ENCODE measurements around the gene IGSF23. TPM values are rescaled to one million over a fixed set of nuclear protein-coding genes. Genes with fewer than 3 reads are reported as not detected.

The IGSF23 gene
- total and polyA plus RNA-seq, 7 donors = not detected

DNA sequence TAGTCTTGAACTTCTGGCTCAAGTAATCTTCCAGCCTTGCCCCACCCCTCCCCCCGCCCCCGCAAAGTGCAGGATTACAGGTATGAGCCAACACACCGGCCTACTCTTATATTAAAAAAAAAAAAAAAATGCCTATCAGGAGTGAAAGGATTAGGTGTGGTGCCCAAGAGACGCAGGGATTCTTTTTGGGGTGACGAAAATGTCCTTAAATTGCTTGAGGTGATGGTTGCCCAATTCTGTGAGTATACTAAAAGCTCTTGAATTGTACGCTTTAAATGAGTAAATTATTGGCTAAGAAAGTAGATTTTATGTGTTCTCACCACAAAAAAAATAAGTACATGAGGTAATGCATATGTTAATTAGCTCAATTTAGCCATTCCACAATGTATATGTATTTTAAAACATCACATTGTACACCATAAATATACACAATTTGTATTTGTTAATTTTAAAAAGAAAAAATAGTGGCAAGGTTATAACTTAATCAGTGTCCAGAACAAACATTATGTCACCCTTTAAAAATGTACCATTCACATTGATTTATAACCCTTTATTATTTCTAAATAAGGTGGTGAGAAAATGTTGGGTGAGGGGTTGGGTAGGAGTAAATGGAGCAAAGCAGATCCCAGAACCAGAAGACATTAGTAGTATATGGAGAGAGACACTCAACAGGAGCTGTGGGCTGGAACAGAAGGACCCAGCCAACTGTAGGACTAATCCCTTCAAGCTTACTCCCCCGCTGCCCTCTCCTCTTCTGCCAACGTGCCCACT is 3.9 kb downstream of the IGSF23 start:
- no peak for DNase-seq
- intact Hi-C loops (cut with DNase I) = no loop called here

DNA sequence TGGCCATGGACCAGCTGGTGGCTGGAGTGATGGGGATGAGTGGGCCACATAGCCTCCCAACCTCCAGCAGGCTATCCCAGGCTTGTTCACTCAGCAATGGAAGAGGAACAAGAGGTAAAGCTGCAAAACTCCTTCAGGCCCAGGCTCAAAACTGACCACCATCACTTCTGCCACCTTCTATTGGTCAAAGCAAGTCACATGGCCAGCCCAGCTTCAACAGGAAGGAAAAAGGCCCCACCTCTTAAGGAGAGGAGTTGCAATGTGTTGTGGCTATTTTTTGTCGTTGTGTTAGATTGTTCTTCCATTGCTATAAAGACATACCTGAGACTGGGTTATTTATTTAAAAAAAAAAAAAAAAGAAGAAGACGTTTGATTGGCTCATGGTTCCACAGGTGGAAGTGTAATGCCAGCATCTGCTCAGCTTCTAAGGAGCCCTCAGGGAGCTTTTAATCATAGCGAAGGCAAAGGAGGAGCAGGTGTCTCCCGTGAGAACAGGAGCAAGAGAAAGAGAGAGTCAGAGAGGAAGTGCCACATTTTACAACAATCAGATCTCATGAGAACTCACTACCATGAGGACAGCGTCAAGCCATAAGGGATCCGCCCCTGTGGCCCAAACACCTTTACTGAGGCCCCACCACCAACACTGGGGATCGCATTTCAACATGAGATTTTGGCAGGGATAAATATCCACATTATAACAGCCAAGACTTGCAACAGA is 5.4 kb downstream of the IGSF23 start:
- Histone ChIP-seq H3K27ac (no peak overlapping the region), H3K4me1 (no peaks in the 10 kb centered on the region), H3K27me3 (no peaks in the 10 kb centered on the region), H3K9me3 (no peaks in the 10 kb centered on the region), H3K4me3 (no peak overlapping the region), H3K36me3 (no peaks in the 10 kb centered on the region)
- DNase-seq = no peak
- TF ChIP-seq POLR2A (IDR thresholded peaks at IDR 0.05) (no peak), POLR2AphosphoS5 (IDR thresholded peaks at IDR 0.05) (no peak), EP300 (IDR thresholded peaks at IDR 0.05) (no peak)
- TF ChIP-seq, protein P1, sequence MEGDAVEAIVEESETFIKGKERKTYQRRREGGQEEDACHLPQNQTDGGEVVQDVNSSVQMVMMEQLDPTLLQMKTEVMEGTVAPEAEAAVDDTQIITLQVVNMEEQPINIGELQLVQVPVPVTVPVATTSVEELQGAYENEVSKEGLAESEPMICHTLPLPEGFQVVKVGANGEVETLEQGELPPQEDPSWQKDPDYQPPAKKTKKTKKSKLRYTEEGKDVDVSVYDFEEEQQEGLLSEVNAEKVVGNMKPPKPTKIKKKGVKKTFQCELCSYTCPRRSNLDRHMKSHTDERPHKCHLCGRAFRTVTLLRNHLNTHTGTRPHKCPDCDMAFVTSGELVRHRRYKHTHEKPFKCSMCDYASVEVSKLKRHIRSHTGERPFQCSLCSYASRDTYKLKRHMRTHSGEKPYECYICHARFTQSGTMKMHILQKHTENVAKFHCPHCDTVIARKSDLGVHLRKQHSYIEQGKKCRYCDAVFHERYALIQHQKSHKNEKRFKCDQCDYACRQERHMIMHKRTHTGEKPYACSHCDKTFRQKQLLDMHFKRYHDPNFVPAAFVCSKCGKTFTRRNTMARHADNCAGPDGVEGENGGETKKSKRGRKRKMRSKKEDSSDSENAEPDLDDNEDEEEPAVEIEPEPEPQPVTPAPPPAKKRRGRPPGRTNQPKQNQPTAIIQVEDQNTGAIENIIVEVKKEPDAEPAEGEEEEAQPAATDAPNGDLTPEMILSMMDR (IDR thresholded peaks at IDR 0.05) = no peak
- intact Hi-C loops (cut with DNase I) = no loop called here
- 75 to 85% methylated on average over 7 of the region's 7 CpGs for WGBS, 2 donors

More for the DNA sequence above, 3.9 kb downstream of the IGSF23 start:
- no peaks in the 10 kb centered on the region for H3K36me3 ChIP-seq
- H3K9me3 ChIP-seq = no peaks in the 10 kb centered on the region
- H3K4me1 ChIP-seq = no peaks in the 10 kb centered on the region
- TF ChIP-seq POLR2AphosphoS5 (IDR thresholded peaks at IDR 0.05) (no peak), POLR2A (IDR thresholded peaks at IDR 0.05) (no peak), EP300 (IDR thresholded peaks at IDR 0.05) (no peak)
- TF ChIP-seq, protein P1 (IDR thresholded peaks at IDR 0.05) = no peak
- H3K27ac ChIP-seq = no peak overlapping the region
- WGBS, 2 donors = 82 to 90% methylated on average over 8 of the region's 8 CpGs
- H3K4me3 ChIP-seq = no peak overlapping the region
- no peaks in the 10 kb centered on the region for H3K27me3 ChIP-seq

DNA sequence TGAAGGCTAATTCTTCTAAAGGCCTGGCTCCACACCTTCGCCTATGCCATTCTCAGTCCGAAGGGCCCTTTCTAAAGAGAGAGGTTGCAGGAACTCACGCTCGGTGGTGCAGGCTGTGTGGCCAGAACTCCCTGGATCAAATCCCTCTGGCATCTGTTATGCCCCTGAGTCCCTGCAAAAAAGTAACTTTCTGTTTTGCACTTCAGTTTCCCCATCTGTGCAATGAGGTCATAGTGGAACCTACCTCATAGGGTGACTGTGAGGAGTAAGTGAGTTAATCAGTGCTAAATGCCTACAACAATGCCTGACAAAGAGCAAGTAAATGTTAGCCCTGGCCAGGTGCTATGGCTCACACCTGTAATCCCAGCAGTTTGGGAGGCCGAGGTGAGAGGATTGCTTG is 7.3 kb downstream of the IGSF23 start:
- H3K27me3 ChIP-seq = no peaks in the 10 kb centered on the region
- H3K4me3 ChIP-seq = no peak overlapping the region
- TF ChIP-seq POLR2A (IDR thresholded peaks at IDR 0.05) = no peak
- TF ChIP-seq, protein P1 (IDR thresholded peaks at IDR 0.05) = no peak
- TF ChIP-seq EP300 (IDR thresholded peaks at IDR 0.05) = no peak
- TF ChIP-seq POLR2AphosphoS5 (IDR thresholded peaks at IDR 0.05) = no peak
- WGBS, 2 donors = 89 to 93% methylated on average over 5 of the region's 5 CpGs
- no peaks in the 10 kb centered on the region for H3K36me3 ChIP-seq
- intact Hi-C loops (cut with DNase I) = no loop called here
- no peak overlapping the region for H3K27ac ChIP-seq
- H3K9me3 ChIP-seq = no peaks in the 10 kb centered on the region
- no peak for DNase-seq
- H3K4me1 ChIP-seq = no peaks in the 10 kb centered on the region

DNA sequence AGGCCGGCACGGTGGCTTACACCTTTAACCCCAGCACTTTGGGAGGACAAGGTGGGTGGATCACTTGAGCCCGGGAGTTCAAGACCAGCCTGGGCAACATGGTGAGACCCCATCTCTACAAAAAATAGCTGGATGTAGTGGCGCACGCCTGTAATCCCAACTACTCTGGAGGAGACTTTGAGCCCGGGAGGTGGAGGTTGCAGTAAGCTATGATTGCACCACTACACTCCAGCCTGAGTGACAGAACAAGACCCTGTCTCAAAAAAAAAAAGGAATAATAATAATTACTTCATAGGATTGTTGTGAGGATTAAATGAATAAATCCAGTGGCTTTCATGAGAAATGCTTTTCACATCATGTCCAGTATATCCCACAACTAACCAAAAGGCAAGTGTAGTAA is 8.0 kb downstream of the IGSF23 start:
- WGBS, 2 donors = 81 to 87% methylated on average over 6 of the region's 6 CpGs
- no peaks in the 10 kb centered on the region for H3K27me3 ChIP-seq
- no peaks in the 10 kb centered on the region for H3K36me3 ChIP-seq
- no peak overlapping the region for H3K4me3 ChIP-seq
- no peak overlapping the region for H3K27ac ChIP-seq
- DNase-seq = no peak
- H3K4me1 ChIP-seq = peaks cover 0 to 6% (median 0%) of the 10 kb centered on the region in 4 donors
- no peak for TF ChIP-seq EP300 (IDR thresholded peaks at IDR 0.05)
- TF ChIP-seq POLR2A (IDR thresholded peaks at IDR 0.05) = no peak
- TF ChIP-seq POLR2AphosphoS5 (IDR thresholded peaks at IDR 0.05) = no peak
- TF ChIP-seq, protein P1 (IDR thresholded peaks at IDR 0.05) = no peak
- intact Hi-C loops (cut with DNase I) = no loop called here
- no peaks in the 10 kb centered on the region for H3K9me3 ChIP-seq

Data from sigmoid colon (tissue), 7 donors.